Astrocyte (in vitro differentiated cells and primary cell): ENCODE measurements around the gene CDK14.
A peak's percentile ranks its signal among the peaks of the same experiment; 100 is the strongest.

Source experiments
- EZH2 ChIP-seq: IDR thresholded peaks from 2 replicates; pipeline ENCODE4 v1.6.1; 2012; ENCODE audit warnings: mild to moderate bottlenecking, low read length, inconsistent platforms; ENCODE audit not compliant: insufficient read depth
- TF ChIP-seq, protein P1 (sequence below): IDR thresholded peaks from 2 replicates; pipeline ENCODE4 v1.5.1; 2011; ENCODE audit warnings: low read depth, mild to moderate bottlenecking, inconsistent platforms, low read length, moderate library complexity; ENCODE audit not compliant: insufficient read depth

DNA sequence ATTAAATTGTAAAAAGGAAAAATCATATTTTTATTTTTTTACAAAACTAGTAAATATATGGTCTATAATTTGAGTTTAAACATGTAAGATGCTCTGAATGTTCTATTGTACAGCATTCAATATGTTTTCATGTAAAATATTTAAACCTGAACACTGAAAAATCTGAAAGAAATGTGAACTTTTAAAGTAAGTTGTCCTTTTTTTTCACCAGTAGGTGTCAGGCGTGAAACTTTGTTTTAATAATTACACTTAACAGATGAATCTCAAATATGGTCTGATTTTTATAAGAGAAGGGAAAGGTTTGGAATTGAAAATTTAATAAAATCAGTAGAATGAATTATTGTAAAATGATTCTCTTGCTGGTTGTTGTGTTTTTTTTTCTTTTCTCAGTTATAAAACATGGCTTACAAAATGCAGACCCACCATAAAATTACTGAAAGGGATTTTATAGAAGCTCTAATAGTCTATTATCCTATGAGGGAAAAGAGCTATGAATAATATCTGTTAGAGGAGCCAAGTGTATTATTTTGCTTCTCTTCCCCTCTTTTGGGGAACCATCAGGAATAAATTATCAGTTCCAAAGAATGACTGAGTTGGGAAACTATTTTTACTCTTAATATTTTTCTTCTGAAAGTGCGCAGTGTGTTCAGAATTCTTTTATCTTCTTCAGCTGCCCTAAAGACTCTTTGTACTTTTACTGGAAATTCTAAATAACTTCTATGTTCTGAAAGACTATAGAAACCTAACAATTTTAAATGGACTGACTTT lies 450.4 kb downstream of the CDK14 start:
- TF ChIP-seq, protein P1, sequence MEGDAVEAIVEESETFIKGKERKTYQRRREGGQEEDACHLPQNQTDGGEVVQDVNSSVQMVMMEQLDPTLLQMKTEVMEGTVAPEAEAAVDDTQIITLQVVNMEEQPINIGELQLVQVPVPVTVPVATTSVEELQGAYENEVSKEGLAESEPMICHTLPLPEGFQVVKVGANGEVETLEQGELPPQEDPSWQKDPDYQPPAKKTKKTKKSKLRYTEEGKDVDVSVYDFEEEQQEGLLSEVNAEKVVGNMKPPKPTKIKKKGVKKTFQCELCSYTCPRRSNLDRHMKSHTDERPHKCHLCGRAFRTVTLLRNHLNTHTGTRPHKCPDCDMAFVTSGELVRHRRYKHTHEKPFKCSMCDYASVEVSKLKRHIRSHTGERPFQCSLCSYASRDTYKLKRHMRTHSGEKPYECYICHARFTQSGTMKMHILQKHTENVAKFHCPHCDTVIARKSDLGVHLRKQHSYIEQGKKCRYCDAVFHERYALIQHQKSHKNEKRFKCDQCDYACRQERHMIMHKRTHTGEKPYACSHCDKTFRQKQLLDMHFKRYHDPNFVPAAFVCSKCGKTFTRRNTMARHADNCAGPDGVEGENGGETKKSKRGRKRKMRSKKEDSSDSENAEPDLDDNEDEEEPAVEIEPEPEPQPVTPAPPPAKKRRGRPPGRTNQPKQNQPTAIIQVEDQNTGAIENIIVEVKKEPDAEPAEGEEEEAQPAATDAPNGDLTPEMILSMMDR = peak; percentile 19
- no peak for TF ChIP-seq EZH2
